ENCODE data around the gene RAET1E. TPM values are rescaled to one million over a fixed set of nuclear protein-coding genes. Genes with fewer than 3 reads are reported as not detected.
A peak's percentile ranks its signal among the peaks of the same experiment; 100 is the strongest.

Gene RAET1E
- total RNA-seq, 1 experiment from 2014 or later: not detected

GRCh38 chr6:149861603-149862423 lies 36.1 kb downstream of the RAET1E start:
- ChIA-PET CTCF (no interaction called here), POLR2A (no interaction called here)
- TF ChIP-seq, protein P1, sequence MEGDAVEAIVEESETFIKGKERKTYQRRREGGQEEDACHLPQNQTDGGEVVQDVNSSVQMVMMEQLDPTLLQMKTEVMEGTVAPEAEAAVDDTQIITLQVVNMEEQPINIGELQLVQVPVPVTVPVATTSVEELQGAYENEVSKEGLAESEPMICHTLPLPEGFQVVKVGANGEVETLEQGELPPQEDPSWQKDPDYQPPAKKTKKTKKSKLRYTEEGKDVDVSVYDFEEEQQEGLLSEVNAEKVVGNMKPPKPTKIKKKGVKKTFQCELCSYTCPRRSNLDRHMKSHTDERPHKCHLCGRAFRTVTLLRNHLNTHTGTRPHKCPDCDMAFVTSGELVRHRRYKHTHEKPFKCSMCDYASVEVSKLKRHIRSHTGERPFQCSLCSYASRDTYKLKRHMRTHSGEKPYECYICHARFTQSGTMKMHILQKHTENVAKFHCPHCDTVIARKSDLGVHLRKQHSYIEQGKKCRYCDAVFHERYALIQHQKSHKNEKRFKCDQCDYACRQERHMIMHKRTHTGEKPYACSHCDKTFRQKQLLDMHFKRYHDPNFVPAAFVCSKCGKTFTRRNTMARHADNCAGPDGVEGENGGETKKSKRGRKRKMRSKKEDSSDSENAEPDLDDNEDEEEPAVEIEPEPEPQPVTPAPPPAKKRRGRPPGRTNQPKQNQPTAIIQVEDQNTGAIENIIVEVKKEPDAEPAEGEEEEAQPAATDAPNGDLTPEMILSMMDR (IDR thresholded peaks at IDR 0.05; ENCODE audit: insufficient read depth in 1 of 2, low read depth in 1 of 2, low read length in 1 of 2, severe bottlenecking in 1 of 2, unreplicated experiment in 1 of 2): no peak
- Histone ChIP-seq H3K4me1 (peaks cover 8% of the 10 kb centered on the region), H3K9me3 (no peaks in the 10 kb centered on the region), H3K36me3 (ENCODE audit: control insufficient read depth, insufficient read depth, low read length) (no peaks in the 10 kb centered on the region), H3K27me3 (replicated peaks; ENCODE audit: control insufficient read depth, insufficient read depth, low read length) (no peaks in the 10 kb centered on the region), H3K4me3 (ENCODE audit: low read depth, low read length) (no peak overlapping the region)
- intact Hi-C loops (cut with micrococcal nuclease; ENCODE audit: unreplicated experiment): loop anchor here (10.0 kb wide), 1 partner anchor 297 kb away; the partner anchor contains the start of gene GINM1
- Mint-ChIP-seq H3K4me1 (ENCODE audit: low read depth, unreplicated experiment) (peaks cover 22% of the 10 kb centered on the region), H3K36me3 (ENCODE audit: insufficient read depth, unreplicated experiment) (no peaks in the 10 kb centered on the region), H3K27me3 (ENCODE audit: insufficient read depth, unreplicated experiment) (no peaks in the 10 kb centered on the region), H3K27ac (ENCODE audit: unreplicated experiment) (no peak overlapping the region), H3K9me3 (ENCODE audit: unreplicated experiment) (no peaks in the 10 kb centered on the region), H3K4me3 (ENCODE audit: unreplicated experiment) (peak overlapping the region; percentile 86)
- DNase-seq: no peak
- BruUV-seq (replicated peaks): no TSS peak

GRCh38 chr6:149860834-149861602 lies 36.9 kb downstream of the RAET1E start:
- no peak for DNase-seq

GRCh38 chr6:149860513-149860833 lies 37.4 kb downstream of the RAET1E start:
- DNase-seq: no peak
- H3K9me3 ChIP-seq: no peaks in the 10 kb centered on the region
- Mint-ChIP-seq H3K36me3 (ENCODE audit: insufficient read depth, unreplicated experiment) (no peaks in the 10 kb centered on the region), H3K4me3 (ENCODE audit: unreplicated experiment) (no peak overlapping the region), H3K27ac (ENCODE audit: unreplicated experiment) (no peak overlapping the region), H3K27me3 (ENCODE audit: insufficient read depth, unreplicated experiment) (no peaks in the 10 kb centered on the region), H3K9me3 (ENCODE audit: unreplicated experiment) (no peaks in the 10 kb centered on the region), H3K4me1 (ENCODE audit: low read depth, unreplicated experiment) (peaks cover 36% of the 10 kb centered on the region)
- H3K27me3 ChIP-seq (replicated peaks; ENCODE audit: control insufficient read depth, insufficient read depth, low read length): no peaks in the 10 kb centered on the region
- ChIA-PET POLR2A (interaction anchor here (0.6 kb wide), 1 partner anchor 29 kb away, joined by 5 read pairs; no protein-coding TSS in a partner anchor), CTCF (interaction anchor here (0.6 kb wide), 1 partner anchor 27 kb away, joined by 3 read pairs; no protein-coding TSS in a partner anchor)
- H3K36me3 ChIP-seq (ENCODE audit: control insufficient read depth, insufficient read depth, low read length): no peaks in the 10 kb centered on the region
- no peak overlapping the region for H3K4me3 ChIP-seq (ENCODE audit: low read depth, low read length)
- TF ChIP-seq, protein P1 (IDR thresholded peaks at IDR 0.05; ENCODE audit: insufficient read depth in 1 of 2, low read depth in 1 of 2, low read length in 1 of 2, severe bottlenecking in 1 of 2, unreplicated experiment in 1 of 2): no peak
- intact Hi-C loops (cut with micrococcal nuclease; ENCODE audit: unreplicated experiment): loop anchor here (10.0 kb wide), 1 partner anchor 296 kb away; the partner anchor contains the start of gene GINM1
- H3K4me1 ChIP-seq: peaks cover 19% of the 10 kb centered on the region
- no TSS peak for BruUV-seq (replicated peaks)

More at GRCh38 chr6:149860834-149861602, 36.9 kb downstream of the RAET1E start:
- H3K4me3 ChIP-seq (ENCODE audit: low read depth, low read length): no peak overlapping the region
- Mint-ChIP-seq H3K9me3 (ENCODE audit: unreplicated experiment) (no peaks in the 10 kb centered on the region), H3K27me3 (ENCODE audit: insufficient read depth, unreplicated experiment) (no peaks in the 10 kb centered on the region), H3K4me3 (ENCODE audit: unreplicated experiment) (peak overlapping the region; percentile 35), H3K27ac (ENCODE audit: unreplicated experiment) (no peak overlapping the region), H3K4me1 (ENCODE audit: low read depth, unreplicated experiment) (peaks cover 30% of the 10 kb centered on the region), H3K36me3 (ENCODE audit: insufficient read depth, unreplicated experiment) (no peaks in the 10 kb centered on the region)
- no TSS peak for BruUV-seq (replicated peaks)
- no peaks in the 10 kb centered on the region for H3K27me3 ChIP-seq (replicated peaks; ENCODE audit: control insufficient read depth, insufficient read depth, low read length)
- H3K9me3 ChIP-seq: no peaks in the 10 kb centered on the region
- TF ChIP-seq, protein P1 (IDR thresholded peaks at IDR 0.05; ENCODE audit: insufficient read depth in 1 of 2, low read depth in 1 of 2, low read length in 1 of 2, severe bottlenecking in 1 of 2, unreplicated experiment in 1 of 2): no peak
- CTCF ChIA-PET: interaction anchor here (0.6 kb wide), 1 partner anchor 27 kb away, joined by 3 read pairs; no protein-coding TSS in a partner anchor
- H3K36me3 ChIP-seq (ENCODE audit: control insufficient read depth, insufficient read depth, low read length): no peaks in the 10 kb centered on the region
- intact Hi-C loops (cut with micrococcal nuclease; ENCODE audit: unreplicated experiment): loop anchor here (10.0 kb wide), 1 partner anchor 296 kb away; the partner anchor contains the start of gene GINM1
- POLR2A ChIA-PET: interaction anchor here (0.6 kb wide), 1 partner anchor 29 kb away, joined by 5 read pairs; no protein-coding TSS in a partner anchor
- peaks cover 16% of the 10 kb centered on the region for H3K4me1 ChIP-seq

Data from Caco-2 (cell line).